HG03025 (cell line): ENCODE data around the gene CMPK2.
"Not testable (repeated sequence)": the region's sequence is repeated elsewhere in the genome, so short reads cannot be mapped to it uniquely, and the experiment has no call there.

Source experiments
- ATAC-seq: cut with Tn5 transposase; IDR thresholded peaks from one replicate; pipeline ENCODE4 v1.9.1; 2021; ENCODE audit warnings: mild to moderate bottlenecking, moderate library complexity; ENCODE audit not compliant: unreplicated experiment, low FRiP score

CMPK2 gene

GRCh38 chr2:6865346-6866274 lies at the start of gene CMPK2:
Gene CMPK2, minus strand, starts transcription at chr2:6865907. Its CDS starts 211 bp downstream, at chr2:6865696.
- ATAC-seq = peak; percentile 74

GRCh38 chr2:6915399-6915798 lies 49.7 kb upstream of the CMPK2 start:
- no peak for ATAC-seq

GRCh38 chr2:6914828-6915227 lies 49.1 kb upstream of the CMPK2 start:
- ATAC-seq = no peak

GRCh38 chr2:6913415-6914157 lies 47.9 kb upstream of the CMPK2 start:
- no peak for ATAC-seq

- ATAC-seq = no peak
Measured at GRCh38 chr2:6911721-6912120, 46.0 kb upstream of the CMPK2 start.

GRCh38 chr2:6909431-6910385 lies 44.0 kb upstream of the CMPK2 start:
- ATAC-seq = peak; percentile 99

- no peak for ATAC-seq
Measured at GRCh38 chr2:6908291-6908690, 42.6 kb upstream of the CMPK2 start.

- no peak for ATAC-seq
Measured at GRCh38 chr2:6906165-6906741, 40.5 kb upstream of the CMPK2 start.

GRCh38 chr2:6905668-6906067 lies 40.0 kb upstream of the CMPK2 start:
- no peak for ATAC-seq

- ATAC-seq = not testable (repeated sequence)
Measured at GRCh38 chr2:6902581-6902980, 36.9 kb upstream of the CMPK2 start.

- no peak for ATAC-seq
Measured at GRCh38 chr2:6896930-6897759, 31.4 kb upstream of the CMPK2 start.

GRCh38 chr2:6893876-6894482 lies 28.3 kb upstream of the CMPK2 start:
- no peak for ATAC-seq

- no peak for ATAC-seq
Measured at GRCh38 chr2:6888724-6889123, 23.0 kb upstream of the CMPK2 start.

GRCh38 chr2:6887751-6888192 lies 22.1 kb upstream of the CMPK2 start:
- ATAC-seq = no peak

- ATAC-seq = no peak
Measured at GRCh38 chr2:6885968-6886367, 20.3 kb upstream of the CMPK2 start.

- ATAC-seq = no peak
Measured at GRCh38 chr2:6885551-6885950, 19.8 kb upstream of the CMPK2 start.

- no peak for ATAC-seq
Measured at GRCh38 chr2:6883448-6884122, 17.9 kb upstream of the CMPK2 start.

GRCh38 chr2:6881516-6881915 lies 15.8 kb upstream of the CMPK2 start:
- ATAC-seq = no peak
